Effector CD8-positive, alpha-beta T cell (primary cell): Measurements from ENCODE around the gene ATPAF2.
A peak's percentile ranks its signal among the peaks of the same experiment; 100 is the strongest.

ENCODE experiments used
- DNase-seq: peaks from one replicate; lab custom pipeline; 2025; lab: John Stamatoyannopoulos, UW

ATPAF2 gene

GRCh38 chr17:17985555-17985954 is 53.4 kb downstream of the ATPAF2 start:
- DNase-seq: no peak

- no peak for DNase-seq
These were observed 53.8 kb downstream of the ATPAF2 start for GRCh38 chr17:17985153-17985552.

GRCh38 chr17:17983776-17984175 is 55.2 kb downstream of the ATPAF2 start:
- no peak for DNase-seq

- no peak for DNase-seq
These were observed 55.6 kb downstream of the ATPAF2 start for GRCh38 chr17:17983376-17983775.

GRCh38 chr17:17982801-17983200 is 56.2 kb downstream of the ATPAF2 start:
- DNase-seq: no peak

- no peak for DNase-seq
These were observed 57.6 kb downstream of the ATPAF2 start for GRCh38 chr17:17981330-17981729.

- no peak for DNase-seq
These were observed 59.2 kb downstream of the ATPAF2 start for GRCh38 chr17:17979778-17980177.

GRCh38 chr17:17978481-17979424 is 60.2 kb downstream of the ATPAF2 start:
- no peak for DNase-seq

GRCh38 chr17:17976931-17977570 is 61.9 kb downstream of the ATPAF2 start:
- no peak for DNase-seq

GRCh38 chr17:17975436-17975835 is 63.5 kb downstream of the ATPAF2 start:
- no peak for DNase-seq

- DNase-seq: no peak
These were observed 66.1 kb downstream of the ATPAF2 start for GRCh38 chr17:17972952-17973254.

- peak; percentile 100 for DNase-seq
These were observed 66.6 kb downstream of the ATPAF2 start, which contains the start of the genes DRC3 and TOM1L2 for GRCh38 chr17:17972126-17972951. DRC3 (plus strand) TSS chr17:17972862; CDS start chr17:17977599, 4,737 bp downstream. TOM1L2 (minus strand) TSS chr17:17972400; CDS start chr17:17972313, 87 bp downstream.

- DNase-seq: peak; percentile 27
These were observed 67.4 kb downstream of the ATPAF2 start for GRCh38 chr17:17971431-17972125.

- no peak for DNase-seq
These were observed 68.1 kb downstream of the ATPAF2 start for GRCh38 chr17:17970699-17971430.
